ENCODE results near the gene PLD1. TPM values are rescaled to one million over a fixed set of nuclear protein-coding genes. Genes with fewer than 3 reads are reported as not detected.

The PLD1 gene
- total RNA-seq, 1 donor from 2014 or later, result 25.4 TPM

GRCh38 chr3:171644681-171645080, 165.6 kb downstream of the PLD1 start:
- no peaks in the 10 kb centered on the region for H3K9me3 ChIP-seq
- H3K27me3 ChIP-seq, result no peaks in the 10 kb centered on the region
- intact Hi-C loops (cut with DNase I), result no loop called here
- H3K4me1 ChIP-seq, result no peaks in the 10 kb centered on the region
- no peaks in the 10 kb centered on the region for H3K36me3 ChIP-seq
- DNase-seq (no peak), ATAC-seq (no peak)
- TF ChIP-seq CTCF (IDR thresholded peaks at IDR 0.05), result no peak
- no peak overlapping the region for H3K4me3 ChIP-seq
- H3K27ac ChIP-seq, result no peak overlapping the region

- H3K27ac ChIP-seq, result no peak overlapping the region
- TF ChIP-seq CTCF (IDR thresholded peaks at IDR 0.05), result no peak
- H3K9me3 ChIP-seq, result no peaks in the 10 kb centered on the region
- no peaks in the 10 kb centered on the region for H3K27me3 ChIP-seq
- intact Hi-C loops (cut with DNase I), result no loop called here
- no peaks in the 10 kb centered on the region for H3K4me1 ChIP-seq
- no peak overlapping the region for H3K4me3 ChIP-seq
- no peaks in the 10 kb centered on the region for H3K36me3 ChIP-seq
- DNase-seq (no peak), ATAC-seq (no peak)
Measured at GRCh38 chr3:171643681-171644080, 166.6 kb downstream of the PLD1 start.

GRCh38 chr3:171643033-171643432, 167.2 kb downstream of the PLD1 start:
- no peaks in the 10 kb centered on the region for H3K9me3 ChIP-seq
- ATAC-seq (no peak), DNase-seq (no peak)
- H3K4me3 ChIP-seq, result no peak overlapping the region
- no peak overlapping the region for H3K27ac ChIP-seq
- intact Hi-C loops (cut with DNase I), result no loop called here
- H3K36me3 ChIP-seq, result no peaks in the 10 kb centered on the region
- H3K27me3 ChIP-seq, result no peaks in the 10 kb centered on the region
- TF ChIP-seq CTCF (IDR thresholded peaks at IDR 0.05), result no peak
- no peaks in the 10 kb centered on the region for H3K4me1 ChIP-seq

DNA sequence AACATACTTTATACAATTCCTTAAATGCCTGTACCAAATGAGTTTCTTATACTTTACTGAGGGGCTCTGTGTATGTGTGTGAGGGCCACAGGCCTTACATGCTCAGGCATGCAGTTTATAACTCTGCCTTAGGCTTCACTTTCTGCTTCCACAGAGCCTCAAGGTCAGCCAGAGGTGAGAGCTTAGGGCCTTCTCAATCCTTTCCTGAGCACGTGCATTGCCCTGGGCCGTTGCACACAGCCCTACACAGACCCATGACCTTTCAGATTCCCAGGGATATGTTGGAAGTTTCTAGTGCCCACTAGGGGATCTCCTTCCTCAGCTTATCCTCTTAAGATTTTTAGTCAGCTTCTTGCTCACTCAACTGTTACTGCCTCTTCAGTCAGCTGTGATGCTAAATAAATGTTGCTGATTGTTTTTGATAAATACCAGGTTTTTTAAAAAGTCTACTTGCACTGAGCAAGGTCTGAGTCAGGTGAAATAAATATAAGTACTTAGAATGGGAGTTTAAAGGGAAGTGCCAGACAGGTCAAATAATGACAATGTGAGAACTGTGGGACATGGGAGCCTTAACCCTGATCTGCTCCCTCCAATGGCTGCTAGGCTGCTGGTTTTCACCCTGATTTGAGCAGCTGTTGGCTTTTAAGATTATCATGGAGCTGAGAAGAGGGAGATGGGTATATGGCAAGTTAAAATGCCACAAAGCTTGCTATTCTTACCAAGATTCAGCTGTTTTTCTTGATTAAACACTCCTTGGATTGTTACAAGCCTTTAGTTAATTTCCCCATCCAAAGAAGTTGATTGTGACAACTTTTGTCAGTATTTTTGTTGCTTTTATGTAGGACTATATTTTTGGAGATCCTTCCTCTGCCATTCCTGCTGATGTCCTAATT, 169.5 kb downstream of the PLD1 start:
- no peak for TF ChIP-seq CTCF (IDR thresholded peaks at IDR 0.05)
- H3K4me1 ChIP-seq, result no peaks in the 10 kb centered on the region
- intact Hi-C loops (cut with DNase I), result no loop called here
- H3K36me3 ChIP-seq, result no peaks in the 10 kb centered on the region
- no peaks in the 10 kb centered on the region for H3K9me3 ChIP-seq
- ATAC-seq (peak; percentile 25), DNase-seq (no peak)
- no peak overlapping the region for H3K27ac ChIP-seq
- H3K27me3 ChIP-seq, result no peaks in the 10 kb centered on the region
- H3K4me3 ChIP-seq, result no peak overlapping the region

DNA sequence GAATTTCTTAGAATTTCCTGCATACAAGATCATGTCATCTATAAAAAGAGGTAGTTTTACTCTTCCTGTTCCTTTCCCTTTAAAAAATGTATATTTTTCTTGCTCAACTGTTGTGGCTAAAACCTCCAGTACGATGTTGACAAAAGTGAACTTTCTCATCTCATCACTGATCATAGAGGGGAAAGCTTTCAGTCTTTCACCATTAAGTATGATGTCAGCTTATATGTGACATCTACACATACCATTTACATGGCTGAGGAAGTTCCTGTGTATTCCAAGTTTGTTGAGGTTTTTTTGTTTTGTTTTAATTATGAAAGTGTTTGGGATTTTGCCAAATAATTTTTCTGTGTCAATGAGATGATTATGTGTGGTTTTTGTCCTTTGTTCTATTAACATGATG, 173.6 kb downstream of the PLD1 start:
- H3K9me3 ChIP-seq, result no peaks in the 10 kb centered on the region
- DNase-seq, result no peak
- H3K36me3 ChIP-seq, result no peaks in the 10 kb centered on the region
- H3K27ac ChIP-seq, result no peak overlapping the region
- intact Hi-C loops (cut with DNase I), result no loop called here
- no peak for TF ChIP-seq CTCF (IDR thresholded peaks at IDR 0.05)
- no peak overlapping the region for H3K4me3 ChIP-seq
- no peaks in the 10 kb centered on the region for H3K4me1 ChIP-seq
- ATAC-seq, result no peak
- no peaks in the 10 kb centered on the region for H3K27me3 ChIP-seq

Data from upper lobe of right lung (tissue), 1 donor.